KBM-7 (cell line): ENCODE measurements around the gene P3H2.
"Not testable (repeated sequence)": the region's sequence is repeated elsewhere in the genome, so short reads cannot be mapped to it uniquely, and the experiment has no call there.

Experiments
- DNase-seq: peaks from one replicate; pipeline ENCODE4 v3.0.0-alpha.2; 2015
- in situ Hi-C: fragments of 300-500 bp; cut with MboI; formaldehyde crosslinking; loops from 2 replicates; pipeline ENCODE4 v1.14.3; 2020; ENCODE audit warnings: low sequenced_read_pairs, low pct_unique_long_range_greater_than_20kb, mixed read lengths

Gene P3H2, protein sequence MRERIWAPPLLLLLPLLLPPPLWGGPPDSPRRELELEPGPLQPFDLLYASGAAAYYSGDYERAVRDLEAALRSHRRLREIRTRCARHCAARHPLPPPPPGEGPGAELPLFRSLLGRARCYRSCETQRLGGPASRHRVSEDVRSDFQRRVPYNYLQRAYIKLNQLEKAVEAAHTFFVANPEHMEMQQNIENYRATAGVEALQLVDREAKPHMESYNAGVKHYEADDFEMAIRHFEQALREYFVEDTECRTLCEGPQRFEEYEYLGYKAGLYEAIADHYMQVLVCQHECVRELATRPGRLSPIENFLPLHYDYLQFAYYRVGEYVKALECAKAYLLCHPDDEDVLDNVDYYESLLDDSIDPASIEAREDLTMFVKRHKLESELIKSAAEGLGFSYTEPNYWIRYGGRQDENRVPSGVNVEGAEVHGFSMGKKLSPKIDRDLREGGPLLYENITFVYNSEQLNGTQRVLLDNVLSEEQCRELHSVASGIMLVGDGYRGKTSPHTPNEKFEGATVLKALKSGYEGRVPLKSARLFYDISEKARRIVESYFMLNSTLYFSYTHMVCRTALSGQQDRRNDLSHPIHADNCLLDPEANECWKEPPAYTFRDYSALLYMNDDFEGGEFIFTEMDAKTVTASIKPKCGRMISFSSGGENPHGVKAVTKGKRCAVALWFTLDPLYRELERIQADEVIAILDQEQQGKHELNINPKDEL

DNA sequence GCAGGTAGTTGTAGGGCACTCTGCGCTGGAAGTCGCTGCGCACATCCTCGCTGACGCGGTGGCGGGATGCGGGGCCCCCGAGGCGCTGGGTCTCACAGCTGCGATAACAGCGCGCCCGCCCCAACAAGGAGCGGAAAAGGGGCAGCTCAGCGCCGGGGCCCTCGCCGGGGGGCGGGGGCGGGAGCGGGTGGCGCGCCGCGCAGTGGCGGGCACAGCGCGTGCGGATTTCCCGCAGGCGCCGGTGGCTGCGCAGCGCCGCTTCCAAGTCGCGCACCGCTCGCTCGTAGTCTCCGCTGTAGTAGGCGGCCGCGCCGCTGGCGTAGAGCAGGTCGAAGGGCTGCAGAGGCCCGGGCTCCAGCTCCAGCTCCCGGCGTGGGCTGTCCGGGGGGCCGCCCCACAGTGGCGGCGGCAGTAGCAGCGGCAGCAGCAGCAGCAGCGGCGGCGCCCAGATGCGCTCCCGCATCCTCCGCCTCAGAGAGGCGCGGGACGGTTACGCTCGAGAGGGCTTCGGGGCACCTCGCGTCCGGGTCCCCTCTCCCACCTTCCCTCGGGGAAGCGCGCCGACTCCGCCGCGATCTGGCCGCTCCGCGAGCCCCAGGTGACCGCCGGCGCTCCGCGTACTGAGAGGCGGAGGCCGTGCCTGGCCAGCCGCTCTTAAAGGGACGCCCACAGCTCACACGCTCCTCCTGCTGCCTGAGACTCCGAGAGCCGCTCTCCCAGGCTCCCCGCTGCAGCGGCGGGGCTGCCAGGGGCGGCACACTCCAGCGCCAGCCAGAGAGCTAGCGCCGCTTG lies at the start of gene P3H2:
Gene P3H2, minus strand, starts transcription at position 629 of the 792 bp plus-strand sequence. Its CDS starts 166 bp downstream, at position 463.
- in situ Hi-C loops = no loop called here
- peak; percentile 76 for DNase-seq

DNA sequence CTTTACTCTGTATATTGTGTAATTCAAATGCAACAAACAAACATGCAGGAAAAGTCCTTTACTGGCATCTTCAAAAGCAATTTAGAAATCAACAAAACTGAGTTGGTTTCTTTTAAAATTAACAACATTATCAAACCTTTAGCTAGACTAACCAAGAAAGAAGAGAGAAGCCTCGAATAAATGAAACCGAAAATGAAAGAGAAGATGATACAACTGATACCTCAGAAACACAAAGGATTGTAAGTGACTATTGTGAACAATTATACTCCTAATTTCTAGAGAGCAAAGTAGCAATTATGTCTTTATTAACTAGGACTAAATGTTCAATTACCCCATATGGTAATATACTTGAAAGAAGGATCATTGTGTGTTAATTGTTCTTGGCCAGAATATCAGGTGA lies 49.2 kb upstream of the P3H2 start:
- in situ Hi-C loops = no loop called here
- no peak for DNase-seq

DNA sequence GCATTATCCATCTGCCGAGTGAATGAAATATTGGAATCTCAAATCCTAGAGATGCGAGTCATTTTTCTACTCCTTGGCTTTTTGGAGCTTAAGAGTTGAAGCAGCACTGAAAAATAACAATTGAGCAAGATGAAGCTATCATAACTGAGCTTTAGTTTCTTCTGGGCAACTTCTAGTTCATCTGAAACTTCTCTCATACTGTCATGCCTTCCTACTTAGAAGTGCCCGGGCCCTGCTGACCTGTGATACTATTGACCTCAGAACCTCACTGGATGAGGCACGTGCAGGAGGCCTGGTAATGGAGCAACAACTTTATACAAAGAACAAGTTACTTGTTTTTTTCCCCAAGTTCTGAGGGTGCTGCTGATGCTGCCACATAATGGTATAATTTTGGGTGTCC lies 48.5 kb upstream of the P3H2 start:
- in situ Hi-C loops = no loop called here
- DNase-seq = no peak

DNA sequence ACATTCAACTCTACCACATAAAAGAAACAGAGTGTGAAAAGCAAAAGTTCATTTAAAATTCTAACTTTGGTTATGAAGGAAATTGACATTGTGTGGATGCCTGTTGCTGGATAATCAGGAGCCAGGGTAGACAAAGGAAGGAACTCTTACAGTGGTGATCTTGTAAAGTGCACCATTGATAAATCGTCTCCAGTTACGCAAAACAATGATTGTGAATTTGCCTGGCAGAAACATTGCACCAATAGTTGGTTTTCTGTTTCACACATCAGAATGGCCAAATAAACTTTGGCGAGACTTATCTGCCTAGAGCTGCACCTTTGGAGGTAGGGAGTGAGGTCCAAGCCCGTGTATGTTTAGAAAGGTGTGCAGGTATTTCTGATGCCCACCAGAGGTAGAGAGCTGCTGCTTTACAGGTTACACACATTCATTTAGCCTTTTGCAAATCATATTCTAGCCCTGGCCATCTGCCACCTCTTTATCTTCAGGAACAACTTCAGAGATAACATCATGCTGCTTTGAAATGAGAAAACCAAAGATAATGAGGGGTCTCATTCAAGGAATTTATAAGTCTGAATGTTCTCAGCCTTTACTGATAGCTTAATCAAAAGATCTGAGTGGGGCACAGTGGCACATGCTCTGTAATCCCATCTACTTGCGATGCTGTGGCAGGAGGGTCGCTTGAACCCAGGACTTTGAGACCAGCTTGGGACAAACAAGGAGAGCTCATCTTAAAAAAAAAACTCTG lies 47.4 kb upstream of the P3H2 start:
- no peak for DNase-seq

DNA sequence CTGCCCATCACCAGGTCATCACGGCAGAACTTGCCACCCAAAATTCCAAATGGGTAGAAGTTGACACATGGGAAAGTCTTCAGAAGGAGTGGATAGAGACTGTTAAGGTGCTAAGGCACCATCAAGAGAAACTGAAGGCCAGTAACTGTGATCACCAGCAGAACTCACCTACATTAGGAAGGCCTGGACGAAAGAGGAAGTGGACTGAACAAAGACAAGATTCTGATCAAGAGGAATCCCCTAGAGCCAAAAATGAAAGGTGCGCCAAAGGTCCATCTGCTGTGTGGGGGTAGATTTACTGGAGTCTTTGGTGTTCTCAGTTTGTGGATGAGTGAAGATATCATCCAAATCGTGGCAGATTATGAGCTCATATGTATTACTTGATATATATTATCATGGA lies 46.3 kb upstream of the P3H2 start:
- no peak for DNase-seq
- in situ Hi-C loops = no loop called here

More for the DNA sequence above, 47.4 kb upstream of the P3H2 start:
- in situ Hi-C loops = no loop called here

DNA sequence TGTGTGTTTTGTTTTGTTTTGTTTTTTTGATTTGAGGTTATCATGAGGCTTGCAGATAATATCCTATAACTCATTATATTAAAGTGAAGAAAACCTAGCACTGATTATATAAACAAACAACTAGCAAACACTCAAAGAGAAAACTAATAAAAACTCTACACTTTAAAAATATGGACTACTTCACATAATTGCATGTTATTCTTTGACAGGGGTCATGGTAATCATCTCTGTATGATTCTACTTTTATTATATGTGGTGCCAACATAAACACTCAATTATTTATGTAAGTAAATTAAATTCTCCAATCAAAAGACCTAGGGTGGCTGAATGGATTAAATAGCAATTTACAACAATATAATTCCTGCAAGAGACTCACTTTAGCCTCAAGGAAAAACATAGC lies 44.6 kb upstream of the P3H2 start:
- in situ Hi-C loops = no loop called here

DNA sequence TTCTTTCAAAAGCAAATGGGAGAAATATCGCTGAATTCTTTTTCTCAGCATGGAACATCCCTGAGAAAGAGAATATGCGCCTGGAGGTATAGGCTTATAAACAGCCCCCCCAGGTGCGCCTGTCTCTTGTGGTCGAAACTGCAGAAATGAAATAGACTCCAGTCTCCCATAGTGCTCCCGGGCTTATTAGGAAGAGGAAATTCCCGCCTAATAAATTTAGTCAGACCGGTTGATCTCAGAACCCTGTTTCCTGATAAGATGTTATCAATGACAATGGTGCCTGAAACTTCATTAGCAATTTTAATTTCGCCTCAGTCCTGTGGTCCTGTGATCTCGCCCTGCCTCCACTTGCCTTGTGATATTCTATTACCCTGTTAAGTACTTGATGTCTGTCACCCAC lies 41.3 kb upstream of the P3H2 start:
- DNase-seq, in situ Hi-C loops: not testable (repeated sequence)

More for the DNA sequence above, 44.6 kb upstream of the P3H2 start:
- no peak for DNase-seq

DNA sequence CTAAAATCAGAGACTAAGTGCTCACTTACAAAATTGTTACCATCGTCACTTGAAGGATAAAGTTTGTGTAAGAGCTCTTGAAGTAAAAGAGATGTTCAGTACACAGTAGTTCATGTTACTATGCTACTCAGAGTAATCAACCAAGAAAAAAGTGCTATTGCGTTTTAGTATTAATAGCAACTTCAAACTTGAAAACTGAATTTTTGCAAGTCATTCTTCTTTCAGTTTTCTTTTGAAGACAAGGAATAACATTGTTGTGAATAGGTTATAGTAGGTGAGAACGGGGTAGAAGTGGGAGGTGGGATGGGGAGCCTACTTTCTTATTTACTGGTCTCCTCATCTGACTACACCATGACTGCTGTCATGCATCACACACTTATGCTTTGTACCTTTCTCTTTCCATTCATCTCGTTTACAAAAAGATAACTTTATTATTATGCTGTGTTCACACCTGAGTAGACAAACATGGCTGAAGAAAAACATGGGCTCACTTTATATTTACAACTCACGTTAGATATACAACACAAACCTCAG lies 39.3 kb upstream of the P3H2 start:
- in situ Hi-C loops = no loop called here

DNA sequence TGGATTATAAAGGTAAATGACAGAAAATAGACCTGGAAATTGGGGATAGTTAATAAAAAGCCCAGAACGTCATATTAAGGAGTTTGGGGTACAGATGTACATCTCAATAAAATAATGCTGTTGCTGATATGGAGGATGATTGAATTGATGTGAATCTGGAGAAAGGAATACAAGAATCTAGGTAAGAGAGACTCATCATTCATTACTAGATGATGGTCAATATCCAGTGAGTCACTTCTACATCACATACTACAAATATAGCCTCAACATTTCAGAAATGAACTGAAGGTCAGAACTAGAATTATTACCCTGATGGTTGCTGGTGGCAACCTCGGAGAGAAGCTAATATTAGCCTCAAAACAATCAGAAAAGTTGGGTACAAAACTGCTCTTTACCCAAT lies 37.6 kb upstream of the P3H2 start:
- DNase-seq = no peak
- in situ Hi-C loops = no loop called here

More for the DNA sequence above, 39.3 kb upstream of the P3H2 start:
- DNase-seq = no peak

DNA sequence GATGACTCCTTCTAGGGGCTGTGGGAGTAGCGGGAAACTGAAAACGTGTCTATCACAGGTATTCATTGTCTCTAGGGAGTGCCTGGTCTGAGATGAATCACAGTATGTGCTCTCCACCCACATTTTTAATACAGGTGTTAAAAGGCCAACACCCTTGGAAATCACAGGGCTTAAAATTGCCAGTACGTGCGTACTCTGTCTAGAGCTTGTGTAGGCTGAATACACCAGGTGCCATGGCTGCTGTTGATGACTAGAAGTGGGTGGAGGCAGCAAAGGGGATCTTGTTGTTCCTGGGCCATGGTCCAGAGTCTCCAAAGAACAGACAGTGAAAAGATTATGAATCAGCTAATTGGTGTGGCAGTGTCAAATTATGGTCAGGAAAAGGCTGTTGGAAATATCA lies 35.1 kb upstream of the P3H2 start:
- DNase-seq = no peak
- in situ Hi-C loops = no loop called here

DNA sequence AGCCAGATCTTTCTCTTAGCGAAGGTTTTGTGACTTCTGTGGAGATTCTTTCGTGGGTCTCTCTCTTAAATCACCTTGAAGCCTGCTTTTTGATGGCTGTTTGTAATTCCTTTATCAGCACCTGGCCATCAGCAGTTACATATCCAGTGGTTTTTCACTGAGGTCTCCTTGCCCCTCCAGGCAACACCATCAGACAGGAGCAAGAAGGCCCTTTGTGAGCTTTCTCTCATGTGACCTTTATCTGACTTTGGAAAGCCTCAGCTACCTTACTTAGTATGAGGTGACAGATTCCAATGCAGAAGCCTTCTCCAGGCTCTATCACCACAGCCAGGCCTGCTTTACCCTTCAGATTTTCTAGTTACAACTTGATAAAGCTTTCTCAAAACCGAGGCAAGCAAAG lies 30.0 kb upstream of the P3H2 start:
- no peak for DNase-seq
- in situ Hi-C loops = no loop called here

DNA sequence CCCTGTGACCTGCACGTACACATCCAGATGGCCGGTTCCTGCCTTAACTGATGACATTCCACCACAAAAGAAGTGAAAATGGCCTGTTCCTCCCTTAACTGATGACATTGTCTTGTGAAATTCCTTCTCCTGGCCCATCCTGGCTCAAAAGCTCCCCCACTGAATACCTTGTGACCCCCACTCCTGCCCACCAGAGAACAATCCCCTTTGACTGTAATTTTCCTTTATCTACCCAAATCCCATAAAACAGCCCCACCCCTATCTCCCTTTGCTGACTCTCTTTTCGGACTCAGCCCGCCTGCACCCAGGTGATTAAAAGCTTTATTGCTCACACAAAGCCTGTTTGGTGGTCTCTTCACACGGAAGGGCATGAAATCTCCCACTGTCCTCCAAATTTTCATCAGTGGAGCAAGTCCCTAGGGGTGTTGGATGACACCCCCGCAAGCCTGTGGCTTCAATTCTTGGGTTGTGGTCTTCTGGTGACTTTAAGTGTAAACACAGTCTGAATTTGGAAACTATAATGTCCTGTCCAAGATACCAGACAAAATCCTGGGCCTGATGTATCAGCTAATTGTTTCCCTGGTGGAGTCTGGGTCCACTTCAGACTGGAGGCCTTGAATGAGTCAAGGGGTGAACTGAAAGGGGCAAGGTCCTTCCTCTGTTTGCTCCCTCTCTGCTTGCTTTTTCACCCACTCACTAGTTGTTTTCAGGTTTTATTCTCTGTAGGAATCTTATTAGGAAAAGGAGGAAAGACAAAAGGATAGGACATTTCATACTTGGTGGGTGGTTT lies 29.3 kb upstream of the P3H2 start:
- DNase-seq, in situ Hi-C loops: not testable (repeated sequence)

DNA sequence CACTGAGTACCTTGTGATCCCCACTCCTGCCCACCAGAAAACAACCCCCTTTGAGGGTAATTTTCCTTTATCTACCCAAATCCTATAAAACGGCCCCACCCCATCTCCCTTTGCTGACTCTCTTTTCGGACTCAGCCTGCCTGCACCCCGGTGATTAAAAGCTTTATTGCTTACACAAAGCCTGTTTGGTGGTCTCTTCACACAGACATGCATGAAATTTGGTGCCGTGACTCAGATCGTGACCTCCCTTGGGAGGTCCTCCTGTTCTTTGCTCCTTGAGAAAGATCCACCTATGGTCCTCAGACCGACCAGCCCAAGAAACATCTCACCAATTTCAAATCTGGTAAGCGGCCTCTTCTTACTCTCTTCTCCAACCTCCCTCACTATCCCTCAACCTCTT lies 24.1 kb upstream of the P3H2 start:
- DNase-seq, in situ Hi-C loops: not testable (repeated sequence)

DNA sequence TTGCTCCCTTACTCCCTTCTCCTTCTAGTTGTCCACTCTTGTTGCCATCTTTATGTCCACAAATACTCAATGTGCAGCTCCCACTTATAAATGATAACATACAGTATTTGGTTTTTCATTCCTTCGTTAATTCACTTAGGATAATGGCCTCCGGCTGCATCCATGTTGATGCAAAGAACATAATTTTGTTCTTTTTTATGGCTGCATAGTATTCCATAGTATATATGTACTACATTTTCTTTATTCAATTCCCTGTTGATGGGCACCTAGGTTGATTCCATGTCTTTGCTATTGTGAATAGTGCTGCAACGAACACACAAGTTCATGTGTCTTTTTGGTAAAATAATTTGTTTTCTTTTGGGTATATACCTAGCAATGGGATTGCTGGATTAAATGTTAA lies 21.3 kb upstream of the P3H2 start:
- DNase-seq = no peak
- in situ Hi-C loops = no loop called here

DNA sequence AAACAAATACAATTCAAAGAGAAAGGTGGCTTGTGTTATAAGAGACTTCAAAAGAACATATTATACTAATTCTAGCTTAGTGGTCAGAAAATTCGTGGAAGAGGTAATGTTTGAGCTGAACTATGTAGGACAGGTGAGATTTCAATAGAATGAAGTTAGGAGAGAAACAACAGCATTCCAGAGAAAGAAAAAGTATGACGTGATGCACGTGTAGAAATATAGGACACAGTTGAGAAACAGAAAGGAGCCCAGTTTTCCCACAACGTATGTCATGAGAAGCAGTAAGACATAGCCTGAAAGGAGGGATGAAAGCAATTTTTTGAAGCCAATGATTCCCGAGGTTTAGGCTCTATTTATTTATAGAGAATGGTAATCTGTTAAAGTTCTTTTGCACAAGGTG lies 18.7 kb upstream of the P3H2 start:
- in situ Hi-C loops = no loop called here
- no peak for DNase-seq

DNA sequence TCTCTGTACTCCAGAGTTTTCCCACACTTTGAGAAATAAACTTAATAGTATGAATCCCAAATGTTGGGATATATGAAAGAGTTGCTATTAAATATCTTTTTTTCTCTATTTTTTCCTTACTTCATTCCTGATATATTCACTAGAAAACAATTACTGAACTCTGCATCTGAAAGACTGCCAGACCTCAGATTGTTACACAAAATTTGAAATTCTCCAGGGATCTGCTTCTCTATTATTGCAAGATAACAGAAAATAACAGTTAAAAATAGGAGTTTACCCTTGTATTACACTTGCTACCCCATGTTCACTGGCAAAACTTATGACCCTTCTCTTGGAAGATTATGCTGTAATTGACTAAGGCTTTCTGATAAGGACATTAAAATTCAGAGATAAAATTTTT lies 11.7 kb upstream of the P3H2 start:
- no peak for DNase-seq
- in situ Hi-C loops = no loop called here

DNA sequence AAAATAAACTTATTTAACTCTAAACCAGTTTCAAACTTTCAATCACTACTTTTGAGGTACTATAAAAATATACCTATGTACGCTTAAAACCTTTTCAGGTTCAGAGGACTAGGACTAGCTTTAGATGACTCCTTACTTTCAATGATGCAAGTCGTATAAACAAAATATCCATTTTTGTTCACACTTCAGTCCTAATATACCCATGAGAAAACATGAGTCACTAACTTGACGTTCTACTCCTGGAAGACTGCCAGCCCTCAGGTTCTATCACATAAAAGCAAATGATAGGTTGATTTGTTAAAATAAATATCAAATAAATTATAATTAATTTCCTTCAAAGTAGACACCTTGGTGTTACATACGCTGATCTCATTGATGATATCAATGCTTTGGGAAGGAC lies 10.6 kb upstream of the P3H2 start:
- in situ Hi-C loops = no loop called here
- DNase-seq = no peak

DNA sequence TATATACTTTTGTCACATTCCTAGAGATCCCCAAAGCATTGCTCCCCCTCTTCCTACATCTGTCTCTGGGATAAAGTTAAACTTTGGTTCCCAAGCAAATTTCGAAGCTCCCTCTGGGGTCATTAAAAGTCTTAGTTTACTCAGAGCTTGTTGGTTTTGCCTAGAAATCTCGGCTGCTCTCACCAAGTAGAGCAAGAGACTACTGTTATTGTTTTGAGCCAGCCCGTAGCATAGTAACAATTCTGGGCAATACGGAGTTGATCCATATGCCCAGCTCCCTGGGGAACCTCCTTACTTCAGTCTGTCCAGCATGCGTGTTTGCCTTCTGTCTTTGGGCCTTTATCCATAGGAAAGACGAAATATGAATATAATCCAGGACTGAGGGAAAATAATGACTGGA lies 10.0 kb upstream of the P3H2 start:
- no peak for DNase-seq
- in situ Hi-C loops = no loop called here
